Activated T-cell treated with anti-CD3 and anti-CD28 coated beads for 4 hours (primary cell): ENCODE measurements around the gene PMEPA1.

Experiments
- DNase-seq: peaks from one replicate; pipeline ENCODE4 v3.0.0-alpha.2; 2020

Gene PMEPA1

DNA sequence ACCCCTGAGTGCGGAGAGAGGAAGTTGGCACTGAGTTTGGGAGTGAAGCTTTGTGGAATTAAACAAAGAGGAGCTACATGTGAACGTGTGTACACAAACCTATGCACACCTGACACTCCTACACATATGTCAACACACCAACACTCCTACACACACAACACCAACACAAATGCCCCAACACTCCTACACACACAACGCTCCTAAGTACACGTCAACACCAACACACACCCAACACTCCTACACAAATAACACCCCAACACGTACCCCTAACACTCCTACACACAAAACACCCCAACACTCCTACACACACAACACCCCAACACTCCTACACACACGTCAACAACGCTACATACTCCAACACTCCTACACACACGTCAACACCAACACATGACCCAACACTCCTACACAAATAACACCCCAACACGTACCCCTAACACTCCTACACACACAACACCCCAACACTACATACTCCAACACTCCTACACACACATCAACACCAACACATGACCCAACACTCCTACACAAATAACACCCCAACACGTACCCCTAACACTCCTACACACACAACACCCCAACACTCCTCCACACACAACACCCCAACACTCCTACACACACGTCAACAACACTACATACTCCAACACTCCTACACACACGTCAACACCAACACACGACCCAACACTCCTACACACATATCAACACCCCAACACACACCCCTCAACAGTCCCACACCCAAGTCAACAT is 49.5 kb downstream of the PMEPA1 start:
- DNase-seq: no peak

DNA sequence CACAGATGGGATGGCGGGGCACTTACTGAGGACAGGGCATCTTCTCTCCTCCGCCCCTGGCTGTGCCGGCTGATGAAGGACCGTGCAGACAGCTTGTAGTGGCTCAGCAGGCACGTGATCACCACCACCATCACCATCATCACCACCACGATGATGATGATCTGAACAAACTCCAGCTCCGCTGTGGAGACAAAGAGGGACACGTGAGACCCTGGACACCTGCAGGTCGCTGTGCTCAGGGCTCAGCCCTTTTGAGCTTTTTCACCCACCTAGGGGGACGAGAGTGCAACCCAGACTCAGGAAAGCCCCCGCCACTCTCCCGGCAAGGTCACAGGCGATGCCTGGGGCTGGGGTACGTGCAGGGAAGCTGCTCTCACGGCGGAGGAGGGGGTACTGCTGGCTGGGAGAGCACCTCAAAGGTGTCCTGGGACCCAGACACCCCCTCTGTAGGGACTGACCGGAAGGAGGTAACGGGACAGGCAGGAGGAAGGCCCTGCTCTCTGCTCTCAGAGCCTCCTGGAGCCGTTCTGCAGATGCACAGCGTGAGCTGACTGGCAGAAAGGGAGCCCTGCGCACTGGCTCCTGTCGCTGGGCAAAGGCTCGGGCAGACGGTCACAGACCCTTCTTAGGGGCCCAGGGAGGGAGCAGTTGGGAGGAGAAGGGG is 50.2 kb downstream of the PMEPA1 start:
- no peak for DNase-seq

DNA sequence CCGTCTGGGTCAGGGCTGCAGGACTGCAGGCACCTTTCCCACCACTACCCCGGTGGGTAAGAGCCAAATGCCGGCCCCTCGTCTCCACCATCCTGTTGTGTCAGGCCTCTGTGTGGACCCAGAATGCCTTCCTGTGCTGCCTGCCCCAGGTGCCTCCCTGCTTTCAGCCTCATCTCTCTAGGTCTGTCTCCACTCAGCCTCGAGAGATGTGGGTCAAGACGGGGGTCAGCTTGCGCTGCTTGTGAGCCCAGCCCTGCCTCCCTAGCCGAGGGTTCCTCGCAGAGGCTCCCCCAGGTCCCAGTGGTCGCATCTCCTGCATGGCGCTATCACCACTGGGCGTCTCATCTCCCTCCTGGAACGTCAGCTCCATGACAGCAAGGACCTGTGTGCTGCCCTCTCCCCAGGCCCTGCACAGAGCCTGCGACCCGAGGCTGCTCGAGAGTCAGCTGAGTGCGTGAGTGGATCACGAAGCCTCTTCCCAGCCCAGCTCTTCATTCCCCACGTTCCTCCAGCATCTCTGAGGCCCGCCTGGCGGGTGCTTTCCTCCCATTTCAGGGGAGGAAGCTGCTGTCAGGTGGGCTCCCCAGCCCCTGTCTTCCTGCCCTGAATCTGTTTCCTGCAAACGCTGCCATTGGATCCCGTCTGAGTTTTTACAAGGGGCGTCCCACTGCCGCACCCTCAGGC is 50.8 kb downstream of the PMEPA1 start:
- DNase-seq: no peak

DNA sequence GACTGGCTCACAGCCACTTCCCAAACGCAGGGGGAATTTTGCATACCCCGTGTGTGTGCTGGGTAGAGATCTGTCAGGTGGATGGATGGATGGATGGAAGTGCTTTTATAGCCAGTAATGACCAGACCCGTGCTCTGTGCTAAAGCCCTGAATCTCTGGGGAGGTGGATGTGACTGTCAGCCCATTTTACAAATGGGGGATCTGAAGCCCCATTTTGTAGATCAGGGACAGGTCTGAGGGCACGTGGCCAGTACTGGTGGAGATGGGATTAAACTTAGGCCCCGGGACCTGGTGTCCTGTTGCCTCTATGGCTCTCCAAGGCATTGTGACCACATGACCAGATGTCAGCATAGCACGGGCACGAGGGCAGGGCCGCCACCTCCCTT is 51.4 kb downstream of the PMEPA1 start:
- no peak for DNase-seq

DNA sequence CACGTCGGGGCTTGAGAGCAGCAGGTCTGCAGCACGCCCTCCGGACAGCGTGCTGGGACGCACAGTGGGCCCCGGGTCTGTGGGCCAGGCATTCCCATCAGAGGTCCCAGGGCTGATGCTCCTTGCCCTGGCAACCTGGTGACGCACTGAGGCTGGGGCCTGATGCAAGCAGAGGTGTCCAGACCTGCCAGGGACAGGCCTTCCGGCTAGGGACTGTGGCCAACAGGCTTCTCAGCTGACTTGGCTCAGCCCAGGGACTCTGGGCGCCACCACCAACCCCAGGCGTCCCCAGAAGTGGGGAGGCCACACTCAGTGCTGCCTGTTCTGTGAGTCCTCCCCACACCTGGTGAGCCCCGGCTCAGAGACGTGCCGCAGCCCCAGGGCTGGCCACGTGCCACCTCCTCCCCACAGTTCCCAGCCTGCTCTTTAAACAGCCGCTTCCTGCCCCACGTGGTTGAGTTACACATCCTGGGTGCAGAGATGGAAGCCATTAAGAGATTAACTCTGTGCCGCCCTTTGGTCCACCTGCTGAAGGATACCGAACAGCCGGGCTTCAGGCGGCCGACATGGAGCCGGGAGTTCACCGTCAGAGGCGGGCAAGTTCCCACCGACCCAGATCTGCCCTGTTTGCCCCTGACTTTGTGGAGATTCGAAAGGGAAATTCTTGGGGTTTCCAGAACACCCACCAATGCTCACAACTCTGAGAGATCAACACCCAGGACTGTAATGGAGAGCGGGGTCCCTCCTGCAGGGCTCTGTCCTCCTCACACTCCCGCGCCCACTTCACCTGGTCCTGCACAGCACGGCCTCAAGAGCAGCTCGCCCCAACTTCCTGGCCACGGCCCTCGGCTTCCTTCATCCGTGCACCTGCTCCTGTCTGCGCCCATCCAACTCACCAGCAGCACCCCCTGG is 52.0 kb downstream of the PMEPA1 start:
- DNase-seq: no peak

DNA sequence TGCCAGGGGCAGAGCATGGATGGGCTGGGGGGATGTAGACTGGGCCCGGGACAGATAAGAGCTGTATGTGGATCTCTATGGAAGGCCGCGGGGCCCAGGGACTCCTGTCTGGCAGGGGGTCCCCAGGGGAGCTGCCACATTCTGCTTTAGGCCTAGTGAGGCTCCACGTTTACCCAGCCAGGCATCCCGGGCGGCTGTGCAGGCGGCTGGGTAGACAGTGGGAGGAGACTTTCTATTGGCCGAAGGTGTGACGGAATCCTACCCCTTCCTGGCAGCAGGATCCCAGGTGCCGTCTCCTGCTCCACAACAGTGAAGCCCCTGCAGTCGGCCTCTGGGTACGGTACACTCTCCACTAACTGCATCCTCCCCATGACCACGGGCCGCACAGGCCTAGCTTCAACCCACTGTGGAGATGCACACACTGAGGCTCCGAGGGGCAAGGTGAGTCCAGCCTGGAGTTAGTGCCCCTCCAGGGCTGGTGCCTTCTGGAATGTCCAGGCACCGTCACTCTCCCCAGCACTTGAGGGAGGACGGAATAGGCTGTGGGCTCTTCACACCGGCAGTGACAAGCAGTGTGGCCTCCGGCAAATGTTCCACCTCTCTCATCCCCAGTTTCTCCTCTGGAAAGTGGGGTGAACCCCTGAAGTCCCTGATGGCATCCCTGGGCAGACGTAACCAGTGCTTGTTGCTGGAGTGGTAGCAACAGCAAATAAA is 52.8 kb downstream of the PMEPA1 start:
- DNase-seq: no peak

DNA sequence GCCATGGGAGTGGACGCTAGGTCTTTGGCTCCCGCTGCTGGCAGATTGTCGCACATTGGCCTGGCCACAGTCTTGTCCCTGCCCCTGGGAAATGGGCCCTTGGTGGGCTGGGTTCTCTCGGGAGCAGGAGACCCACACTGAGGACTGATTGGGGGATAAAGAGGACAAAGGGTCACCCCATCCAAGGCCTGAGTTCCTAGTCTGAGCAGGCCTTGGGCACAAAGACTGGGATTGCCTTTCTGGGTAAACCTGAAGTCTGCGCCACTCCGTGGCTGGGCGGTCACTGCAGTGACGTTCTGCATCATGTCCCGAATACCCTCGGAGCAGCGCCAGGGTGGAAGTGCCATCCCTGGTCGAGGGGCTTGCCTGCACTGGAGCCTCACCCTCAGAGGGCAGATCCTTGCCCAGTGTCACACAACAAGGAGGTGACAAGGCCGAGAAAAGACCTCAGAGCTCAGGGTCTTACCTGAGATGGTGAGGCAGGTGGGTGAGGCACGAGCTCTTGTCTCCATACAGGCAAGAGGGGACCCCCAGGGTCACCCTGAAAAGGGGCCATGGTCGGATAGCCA is 53.5 kb downstream of the PMEPA1 start:
- DNase-seq: no peak

DNA sequence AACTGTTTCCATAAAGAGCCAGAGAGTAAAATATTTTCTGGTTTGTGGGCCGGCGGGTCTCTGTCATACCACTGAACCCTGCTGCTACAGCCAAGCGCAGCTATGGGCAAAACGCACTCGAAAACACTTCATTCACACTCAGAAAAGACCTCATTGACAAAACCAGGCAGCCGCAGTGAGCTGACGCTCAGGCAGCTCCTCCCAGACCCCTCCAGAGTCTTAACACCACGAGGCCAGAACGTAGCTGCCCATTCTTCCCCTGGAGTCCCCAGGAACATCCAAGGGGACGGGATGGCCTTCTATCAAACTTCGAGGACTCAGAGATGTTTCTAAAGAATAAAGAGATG is 54.0 kb downstream of the PMEPA1 start:
- DNase-seq: no peak

DNA sequence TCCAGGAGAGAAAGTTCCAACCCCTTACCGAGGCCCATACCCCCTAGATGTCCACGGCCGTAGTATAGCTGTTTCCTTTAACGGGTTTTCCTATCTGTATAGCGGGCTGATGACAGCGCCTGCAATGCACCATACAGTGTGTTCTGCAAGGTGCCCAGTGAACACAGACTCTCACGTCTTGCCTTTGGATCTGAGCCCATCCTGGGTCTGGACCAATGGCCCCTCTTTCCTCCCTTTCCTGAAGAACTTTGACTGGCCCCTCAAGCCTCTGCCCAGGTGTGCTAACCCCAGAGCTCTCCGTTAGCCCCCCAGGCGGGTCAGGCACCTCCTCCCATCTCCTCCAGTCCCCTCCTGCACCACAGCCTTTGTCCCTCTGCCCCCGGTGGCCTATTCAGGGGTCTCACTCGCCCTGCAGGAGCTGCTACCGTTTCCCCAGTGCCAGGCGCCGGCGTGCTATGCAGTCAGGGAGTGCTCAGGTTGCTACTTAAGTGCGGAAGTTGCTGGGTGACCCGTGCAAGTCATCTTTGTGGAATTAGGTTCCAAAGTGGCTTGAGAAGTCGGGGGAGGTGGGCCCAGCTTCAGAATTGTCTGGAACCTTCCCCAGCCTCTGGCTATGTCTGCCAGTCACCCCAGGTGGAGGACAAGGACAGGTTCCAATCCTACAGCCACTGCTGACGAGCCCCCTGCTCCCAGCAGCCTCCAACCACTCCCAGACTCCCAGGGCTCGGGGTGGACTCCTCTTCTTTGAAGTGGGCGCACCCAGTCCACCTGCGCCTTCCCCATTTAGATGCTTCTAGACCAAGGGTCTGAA is 54.6 kb downstream of the PMEPA1 start:
- DNase-seq: no peak

DNA sequence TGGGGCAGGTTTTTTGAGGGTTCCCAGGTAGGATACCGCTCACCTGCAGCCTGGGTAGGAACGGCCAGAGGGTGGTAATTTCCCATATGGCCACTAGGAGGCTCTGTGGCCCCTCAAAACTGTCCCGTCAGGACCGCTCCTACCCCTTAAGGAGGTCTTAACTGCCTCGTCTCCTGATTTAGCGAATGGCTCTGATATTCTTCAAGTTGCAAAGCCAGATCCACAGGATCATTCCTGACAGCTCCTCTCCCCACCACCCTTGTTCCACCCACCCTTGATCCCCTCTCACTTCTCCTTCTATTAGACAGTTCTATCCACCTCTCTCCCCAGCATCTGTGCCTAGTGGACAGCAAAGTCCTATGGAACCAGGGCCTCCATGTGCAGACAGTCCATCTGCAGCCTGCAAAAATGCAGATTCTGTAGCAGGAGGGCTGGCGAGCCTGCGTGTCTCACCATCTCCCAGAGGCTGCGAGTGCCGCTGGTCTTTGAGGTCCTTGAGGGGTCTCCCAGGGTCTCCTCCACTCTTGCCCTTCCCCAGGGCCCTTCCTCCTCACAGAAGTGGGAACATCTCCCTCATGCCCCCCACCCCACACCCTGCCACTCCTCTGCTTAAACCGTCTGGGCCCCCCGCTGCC is 55.3 kb downstream of the PMEPA1 start:
- DNase-seq: peak; percentile 53

DNA sequence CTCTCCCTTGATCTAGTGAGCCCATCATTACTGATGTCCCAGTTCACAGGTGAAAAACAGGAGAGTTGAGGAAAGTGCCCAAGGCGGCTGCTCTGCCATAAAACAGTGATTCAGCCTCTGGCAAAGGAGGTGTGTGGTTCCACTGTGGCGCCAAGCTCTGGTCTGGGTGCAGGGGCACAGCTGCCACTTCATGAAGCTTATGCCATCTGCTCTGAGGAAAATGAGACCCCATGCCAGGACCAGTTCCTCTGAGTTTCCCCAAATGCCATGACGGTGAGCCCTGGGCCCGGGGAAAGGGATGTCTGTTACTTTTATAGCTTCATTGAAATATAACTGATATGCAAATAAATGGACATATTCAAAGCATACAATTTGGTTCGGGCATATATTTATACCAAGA is 55.9 kb downstream of the PMEPA1 start:
- no peak for DNase-seq

DNA sequence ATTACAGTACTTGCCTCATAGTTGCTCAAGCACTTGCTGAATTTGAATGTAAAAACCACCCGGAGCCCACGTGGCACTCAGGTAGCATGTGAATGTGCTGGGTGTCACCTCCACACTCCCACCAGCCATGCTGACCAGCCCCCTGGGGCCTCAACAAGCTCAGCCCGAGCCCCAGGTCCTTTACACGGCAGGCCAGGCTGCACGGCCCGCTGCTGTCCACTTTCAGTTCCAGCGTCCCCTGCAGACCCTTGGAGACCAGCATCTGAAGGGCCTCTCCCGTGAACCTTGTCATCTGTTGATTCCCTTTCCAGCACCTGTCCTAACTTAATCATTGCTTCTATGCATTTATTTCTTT is 56.3 kb downstream of the PMEPA1 start:
- DNase-seq: no peak

DNA sequence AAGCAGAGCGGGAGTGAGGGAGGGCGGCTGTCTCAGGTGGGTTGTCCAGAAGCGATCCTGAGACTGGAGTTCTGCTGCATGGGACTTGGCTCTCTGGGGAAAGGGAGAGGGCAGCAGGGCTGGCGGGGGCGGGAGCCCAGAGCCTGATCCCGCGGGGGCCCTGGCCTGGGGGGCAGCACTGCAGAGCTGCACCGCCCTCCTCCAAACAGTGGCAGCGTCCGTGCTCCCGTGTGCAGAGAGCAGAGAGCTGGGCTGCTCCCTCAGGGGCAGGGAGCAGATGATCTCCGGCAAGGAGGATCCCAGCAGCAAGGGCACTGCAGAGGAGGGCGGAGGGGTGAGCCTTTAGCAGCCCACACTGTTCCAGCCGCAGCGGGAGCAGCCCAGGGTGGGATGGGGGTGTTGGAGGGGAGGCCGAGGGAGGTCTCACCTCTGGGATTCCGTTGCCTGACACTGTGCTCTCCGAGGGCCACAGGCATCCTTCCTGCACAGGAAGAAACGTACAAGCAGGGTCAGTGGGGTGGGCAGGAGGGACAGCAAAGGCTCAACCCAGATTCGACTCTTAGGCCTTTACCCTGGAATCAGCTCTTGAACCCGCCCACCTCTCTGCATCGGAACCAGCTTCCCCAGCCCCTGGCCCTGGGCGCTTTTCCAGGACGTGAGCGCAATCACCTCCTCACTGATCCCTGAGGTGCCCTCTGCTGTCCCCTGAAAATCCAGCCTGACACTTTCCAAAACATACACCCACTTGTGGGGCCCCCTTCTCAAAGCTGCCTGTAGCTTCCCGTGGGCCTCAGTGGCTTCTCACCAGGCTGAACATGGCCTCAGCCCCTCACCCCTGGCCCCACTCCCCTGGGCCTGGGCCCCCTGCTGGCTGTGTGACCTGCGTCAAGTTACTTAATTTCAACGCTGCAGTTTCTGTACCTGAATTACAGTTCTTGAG is 56.9 kb downstream of the PMEPA1 start:
- DNase-seq: no peak

DNA sequence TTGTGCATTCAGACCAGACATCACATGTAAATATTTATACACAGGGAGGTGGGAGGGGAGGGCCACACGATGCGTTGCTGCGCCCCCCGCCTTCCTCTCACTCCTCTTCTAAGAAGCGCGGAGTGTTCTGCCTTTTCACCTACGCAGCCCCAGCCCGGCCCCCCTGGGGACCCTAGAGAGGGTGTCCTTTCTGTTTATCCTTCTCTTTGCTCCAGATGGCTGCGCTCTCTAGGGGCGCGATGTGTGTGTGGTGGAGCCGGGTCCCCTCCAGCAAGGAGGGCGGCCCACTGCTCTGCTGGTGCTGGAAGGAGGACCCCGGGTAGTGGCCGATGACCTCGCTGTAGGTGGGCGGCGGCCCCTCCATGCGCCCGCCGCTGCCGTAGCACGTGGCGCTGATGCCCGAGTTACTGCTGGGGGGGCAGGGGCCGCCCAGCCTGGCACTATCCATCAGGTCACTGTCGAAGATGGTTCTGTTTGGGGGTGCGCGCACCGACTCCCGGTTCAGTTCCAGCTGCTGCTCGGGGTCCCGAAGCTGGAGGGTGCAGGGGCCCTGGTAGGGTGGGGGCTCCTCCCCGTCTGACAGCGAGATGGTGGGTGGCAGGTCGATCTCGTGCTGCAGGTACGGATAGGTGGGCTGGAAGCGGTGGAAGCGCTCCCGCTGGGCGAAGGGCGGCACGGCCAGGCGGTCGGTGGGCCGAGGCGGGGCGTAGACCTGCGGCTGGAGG is 57.8 kb downstream of the PMEPA1 start:
- DNase-seq: no peak

DNA sequence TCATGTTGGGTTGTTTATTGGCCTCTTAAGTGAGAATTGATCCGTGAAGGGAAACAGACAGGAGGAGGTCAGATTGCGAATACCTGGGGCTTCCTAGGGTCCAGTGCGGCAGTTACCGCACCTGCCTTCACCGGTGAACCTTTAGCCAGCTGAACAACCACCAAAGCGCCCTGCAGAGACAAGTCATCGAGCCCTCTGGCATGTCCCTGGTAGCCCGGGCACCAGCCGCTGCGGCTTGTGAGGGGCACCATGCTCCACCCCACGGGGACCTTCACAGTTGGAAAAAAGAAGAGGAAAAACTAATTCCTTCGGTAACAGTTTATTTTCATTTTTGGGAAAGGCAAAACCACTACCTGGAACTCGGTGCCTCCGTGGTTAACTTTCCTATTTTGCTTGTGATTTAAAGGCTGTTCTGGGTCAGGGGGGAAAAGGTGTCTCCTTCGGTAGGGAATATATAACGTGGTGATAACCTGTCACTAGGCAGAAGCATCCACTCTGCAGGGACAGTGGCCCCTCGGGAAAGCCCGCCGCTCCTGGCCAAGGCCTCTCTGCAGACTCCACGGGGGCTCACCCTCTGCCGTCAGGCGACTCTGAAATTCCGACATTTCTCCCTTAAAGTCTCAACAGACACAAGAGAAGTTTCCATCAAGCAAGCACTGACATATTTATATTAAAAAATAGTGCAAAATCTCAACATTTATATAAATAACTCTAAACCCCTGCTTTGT is 58.9 kb downstream of the PMEPA1 start:
- no peak for DNase-seq

DNA sequence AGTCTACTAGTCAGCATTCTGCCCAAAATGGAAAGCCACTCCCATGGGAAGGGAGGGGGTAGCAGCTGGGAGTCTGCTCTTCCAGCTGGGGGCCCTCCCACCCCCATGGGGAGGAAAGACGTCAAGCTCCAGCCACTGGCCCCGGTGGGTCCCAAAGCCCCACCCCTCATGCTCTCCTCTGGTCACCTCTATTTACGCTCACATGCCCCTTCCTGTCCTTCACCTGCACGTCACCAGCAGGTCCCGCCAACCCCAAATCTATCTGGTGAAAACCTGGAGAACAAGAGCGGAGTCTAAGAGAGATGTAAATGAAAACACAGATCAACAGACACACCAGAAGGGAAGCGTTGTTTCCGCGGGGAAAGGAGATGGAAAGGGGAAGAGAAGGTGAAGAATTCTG is 59.5 kb downstream of the PMEPA1 start:
- DNase-seq: no peak

DNA sequence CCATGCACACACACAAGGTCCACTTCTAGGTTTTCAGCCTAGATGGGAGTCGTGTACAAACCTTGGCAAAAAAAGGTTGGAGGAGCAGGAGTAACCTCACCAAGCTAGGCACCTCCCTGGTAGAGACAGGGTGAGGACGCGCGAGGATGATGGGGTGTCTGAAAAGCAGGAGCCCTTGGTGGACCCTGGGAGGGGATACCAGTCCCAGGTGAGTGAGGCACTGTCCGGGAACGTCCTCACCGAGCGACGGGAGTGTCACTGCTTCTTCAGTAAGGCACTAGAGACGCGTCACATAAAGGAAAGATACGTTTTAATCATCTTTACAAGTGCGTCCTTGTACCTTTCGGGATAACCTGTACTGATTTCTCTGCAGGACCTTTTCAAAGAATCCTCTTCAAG is 60.2 kb downstream of the PMEPA1 start:
- DNase-seq: no peak

DNA sequence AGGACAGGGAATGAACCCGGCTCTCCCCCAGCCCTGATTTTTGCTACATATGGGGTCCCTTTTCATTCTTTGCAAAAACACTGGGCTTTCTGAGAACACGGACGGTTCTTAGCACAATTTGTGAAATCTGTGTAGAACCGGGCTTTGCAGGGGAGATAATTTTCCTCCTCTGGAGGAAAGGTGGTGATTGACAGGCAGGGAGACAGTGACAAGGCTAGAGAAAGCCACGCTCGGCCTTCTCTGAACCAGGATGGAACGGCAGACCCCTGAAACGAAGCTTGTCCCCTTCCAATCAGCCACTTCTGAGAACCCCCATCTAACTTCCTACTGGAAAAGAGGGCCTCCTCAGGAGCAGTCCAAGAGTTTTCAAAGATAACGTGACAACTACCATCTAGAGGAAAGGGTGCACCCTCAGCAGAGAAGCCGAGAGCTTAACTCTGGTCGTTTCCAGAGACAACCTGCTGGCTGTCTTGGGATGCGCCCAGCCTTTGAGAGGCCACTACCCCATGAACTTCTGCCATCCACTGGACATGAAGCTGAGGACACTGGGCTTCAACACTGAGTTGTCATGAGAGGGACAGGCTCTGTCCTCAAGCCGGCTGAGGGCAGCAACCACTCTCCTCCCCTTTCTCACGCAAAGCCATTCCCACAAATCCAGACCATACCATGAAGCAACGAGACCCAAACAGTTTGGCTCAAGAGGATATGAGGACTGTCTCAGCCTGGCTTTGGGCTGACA is 60.8 kb downstream of the PMEPA1 start:
- DNase-seq: no peak
